Measurements from ENCODE around the gene PRPF40B.
A peak's percentile ranks its signal among the peaks of the same experiment; 100 is the strongest.
"Not testable (repeated sequence)": the region's sequence is repeated elsewhere in the genome, so short reads cannot be mapped to it uniquely, and the experiment has no call there.

Gene PRPF40B

GRCh38 chr12:49609875-49610154 lies 13.5 kb upstream of the PRPF40B start:
- no peak for DNase-seq

GRCh38 chr12:49610785-49611184 lies 12.6 kb upstream of the PRPF40B start:
- not testable (repeated sequence) for DNase-seq

GRCh38 chr12:49612210-49612609 lies 11.2 kb upstream of the PRPF40B start:
- DNase-seq: no peak

- no peak for DNase-seq
Observed at GRCh38 chr12:49615725-49616124, 7.6 kb upstream of the PRPF40B start.

- no peak for DNase-seq
Observed at GRCh38 chr12:49616533-49617219, 6.7 kb upstream of the PRPF40B start.

- DNase-seq: no peak
Observed at GRCh38 chr12:49618576-49618975, 4.8 kb upstream of the PRPF40B start.

DNA sequence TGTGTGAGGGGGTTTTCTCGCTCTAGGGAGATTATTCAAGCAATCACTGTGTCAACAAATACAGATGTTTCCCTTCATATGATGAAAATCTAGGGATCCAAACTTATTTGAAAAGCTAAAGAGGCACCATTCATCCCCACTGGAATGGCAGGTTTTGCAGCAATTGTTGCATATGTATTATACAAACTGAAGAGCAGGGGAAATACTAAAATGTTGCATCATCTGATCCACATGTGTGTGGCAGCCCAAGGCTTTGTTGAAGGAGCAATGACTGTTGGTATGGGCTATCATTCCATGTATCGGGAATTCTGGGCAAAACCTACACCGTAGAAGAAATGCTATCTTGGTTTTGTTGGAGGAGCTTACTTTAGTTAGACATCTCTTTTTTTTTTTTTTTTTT lies 4.1 kb upstream of the PRPF40B start:
- DNase-seq: no peak

DNA sequence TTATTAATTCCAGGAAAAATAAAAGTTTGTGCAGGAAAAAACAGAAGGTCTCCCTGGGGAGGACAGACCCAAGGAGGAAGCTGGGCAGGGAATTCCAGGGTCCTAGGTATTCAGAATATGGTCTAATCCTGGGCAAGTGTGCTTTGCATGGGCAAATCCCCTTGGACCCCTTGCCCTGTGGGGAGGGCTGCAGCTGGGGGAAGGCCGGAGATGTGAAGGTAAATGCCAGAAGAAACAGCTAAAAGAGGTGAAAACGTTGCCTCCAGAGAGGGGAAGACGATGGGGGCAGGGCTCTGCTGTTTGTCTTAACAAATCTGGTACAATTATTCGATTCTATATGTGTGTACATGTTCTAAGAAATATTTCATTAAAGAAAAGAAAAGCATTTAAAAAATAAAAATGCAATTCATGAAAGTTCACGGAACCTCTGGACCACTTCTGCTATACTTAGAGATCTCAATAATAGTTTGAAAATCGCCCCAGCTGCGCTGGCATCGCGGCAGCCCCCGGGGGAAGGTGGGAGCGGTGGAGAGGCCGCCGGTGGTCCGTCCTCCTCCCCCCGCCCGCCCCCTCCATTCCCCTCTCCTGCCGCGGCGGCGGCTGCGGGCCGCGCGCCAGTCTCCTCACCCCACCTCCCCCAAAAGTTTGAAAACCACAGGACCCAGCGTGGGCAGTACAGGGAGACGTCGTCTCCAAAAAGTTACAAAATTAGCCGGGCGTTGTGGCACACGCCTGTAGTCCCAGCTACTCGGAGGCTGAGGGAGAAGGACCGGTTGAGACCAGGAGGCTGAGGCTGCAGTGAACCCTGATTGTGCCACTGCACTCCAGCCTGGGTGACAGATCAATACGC lies 1.5 kb upstream of the PRPF40B start:
- no peak for DNase-seq

DNA sequence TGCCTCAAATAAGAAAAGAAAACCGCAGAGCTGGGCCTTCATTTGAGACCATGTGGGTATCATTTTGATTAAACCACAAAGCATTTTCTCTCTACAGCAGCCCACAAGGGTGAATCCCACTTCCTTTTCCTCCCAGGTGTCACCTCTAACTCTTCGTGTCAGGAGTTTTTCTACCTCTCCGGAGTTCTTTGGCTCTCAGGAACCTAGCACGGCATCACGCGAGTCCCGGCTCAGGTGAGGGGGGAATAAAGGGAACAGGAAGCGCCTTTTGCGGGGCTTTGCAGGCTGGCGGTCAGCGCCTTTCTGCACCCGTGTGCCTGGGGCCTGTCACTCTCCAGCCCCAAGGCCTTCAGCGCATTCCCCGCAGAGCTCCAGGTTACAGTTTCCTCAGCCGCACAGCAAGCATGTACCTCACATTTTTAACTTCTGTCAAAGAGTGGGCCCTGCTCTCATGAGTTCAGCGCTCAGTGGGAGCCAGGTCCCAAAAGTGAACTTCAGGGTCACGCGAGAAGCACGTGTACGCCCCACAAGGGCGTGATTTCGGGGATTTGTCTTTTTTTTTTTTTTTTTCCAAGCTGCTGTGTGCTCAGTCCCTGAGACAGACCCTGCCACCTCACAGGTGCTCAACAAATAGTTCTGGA lies 740 bp upstream of the PRPF40B start:
- peak; percentile 43 for DNase-seq

- DNase-seq: no peak
Observed at GRCh38 chr12:49624921-49625577, 1.7 kb downstream of the PRPF40B start.

DNA sequence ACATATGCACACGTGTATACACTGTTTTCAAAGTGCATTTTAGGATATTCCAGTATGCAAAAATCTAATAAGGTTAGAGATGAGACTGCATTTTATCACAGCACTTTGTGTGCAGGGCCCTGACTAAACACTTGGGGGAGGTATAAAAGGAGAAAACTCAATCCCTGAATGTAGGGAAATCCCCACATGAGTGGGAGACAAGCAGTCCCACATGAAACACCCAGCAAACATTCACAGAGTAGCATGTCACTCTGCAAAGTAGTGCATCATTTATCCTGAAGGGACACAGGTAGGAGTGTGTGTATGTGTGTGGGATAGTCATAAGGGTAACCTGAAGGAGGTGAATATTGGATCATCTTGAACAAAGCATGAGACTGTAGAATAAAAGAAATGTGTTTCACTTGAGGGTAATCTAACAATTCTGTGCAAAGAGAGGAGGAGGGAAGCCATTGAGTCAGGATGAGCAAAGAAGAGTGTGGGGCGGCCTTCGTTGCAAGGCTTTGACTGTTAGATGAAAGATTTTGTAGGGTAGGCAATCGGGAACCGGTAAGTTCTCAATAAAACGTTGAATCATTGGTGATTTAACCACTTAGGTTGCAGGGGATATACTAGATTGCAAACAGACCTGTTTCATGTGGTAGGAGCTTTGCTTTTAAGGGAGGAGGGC lies 2.9 kb downstream of the PRPF40B start:
- no peak for DNase-seq

DNA sequence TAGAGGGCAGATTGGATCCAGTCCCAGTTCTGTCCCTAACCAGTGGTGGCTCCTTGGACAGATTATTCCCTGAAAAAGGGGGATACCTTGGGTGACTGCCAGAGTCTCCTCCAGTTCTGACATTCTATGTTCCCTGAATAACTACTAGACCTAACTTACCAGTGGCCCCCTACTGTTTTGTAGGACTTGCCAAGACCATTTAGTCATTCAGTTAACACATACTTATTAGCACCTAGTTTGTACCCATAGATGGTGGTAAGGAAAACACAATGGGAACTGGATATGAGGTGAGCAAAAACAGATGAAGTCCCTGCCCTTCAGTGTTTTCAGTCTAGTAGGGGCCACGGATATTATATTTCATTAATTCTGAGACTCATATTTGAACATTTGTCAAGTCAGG lies 3.5 kb downstream of the PRPF40B start:
- no peak for DNase-seq

GRCh38 chr12:49627752-49628360 lies 4.5 kb downstream of the PRPF40B start:
- no peak for DNase-seq

DNA sequence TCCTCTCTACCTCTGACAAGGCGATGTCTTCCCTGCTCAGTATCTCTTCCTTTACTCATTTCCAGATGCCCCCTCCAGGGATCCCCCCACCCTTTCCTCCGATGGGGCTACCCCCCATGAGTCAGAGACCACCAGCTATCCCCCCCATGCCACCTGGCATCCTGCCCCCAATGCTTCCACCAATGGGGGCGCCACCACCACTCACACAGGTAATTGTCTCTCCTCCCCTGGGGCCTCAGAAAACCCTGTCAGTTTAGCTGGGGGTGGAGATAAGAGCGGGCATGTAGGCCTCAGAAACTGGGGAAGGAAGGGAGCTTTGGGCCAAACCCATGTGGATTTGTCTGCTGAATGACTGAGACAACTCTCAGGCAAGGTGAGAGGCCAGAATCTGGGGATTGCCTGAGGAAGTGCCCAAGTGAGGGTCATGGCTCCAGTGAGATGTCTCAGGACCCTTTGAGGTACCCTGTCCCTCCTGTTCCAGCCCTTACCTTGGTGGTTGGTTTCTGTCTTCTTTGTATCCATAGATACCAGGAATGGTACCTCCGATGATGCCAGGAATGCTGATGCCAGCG lies 8.1 kb downstream of the PRPF40B start:
- DNase-seq: no peak

DNA sequence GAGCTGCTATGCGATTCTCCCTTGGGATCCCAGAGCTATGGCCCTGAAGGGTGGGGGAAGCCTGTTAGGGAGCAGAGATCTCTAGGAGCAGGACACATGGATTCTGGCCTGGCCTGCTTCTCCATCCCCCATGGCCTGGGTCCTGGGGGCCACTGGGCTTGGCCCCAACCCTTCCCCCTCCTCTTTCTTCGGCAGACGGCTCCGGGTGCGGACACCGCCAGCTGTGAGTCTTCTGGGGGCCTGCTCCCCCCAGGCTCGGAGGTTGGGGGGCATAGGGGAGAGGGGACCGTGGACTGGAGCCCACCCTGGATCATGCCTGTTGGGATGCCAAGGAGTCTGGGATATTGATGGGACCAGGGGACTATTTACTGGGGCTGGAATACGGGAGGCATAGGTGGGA lies 9.0 kb downstream of the PRPF40B start:
- DNase-seq: no peak

GRCh38 chr12:49632986-49633702 lies 9.8 kb downstream of the PRPF40B start:
- DNase-seq: no peak

- DNase-seq: no peak
Observed at GRCh38 chr12:49633703-49634345, 10.5 kb downstream of the PRPF40B start.

GRCh38 chr12:49635036-49635435 lies 11.7 kb downstream of the PRPF40B start:
- no peak for DNase-seq

DNA sequence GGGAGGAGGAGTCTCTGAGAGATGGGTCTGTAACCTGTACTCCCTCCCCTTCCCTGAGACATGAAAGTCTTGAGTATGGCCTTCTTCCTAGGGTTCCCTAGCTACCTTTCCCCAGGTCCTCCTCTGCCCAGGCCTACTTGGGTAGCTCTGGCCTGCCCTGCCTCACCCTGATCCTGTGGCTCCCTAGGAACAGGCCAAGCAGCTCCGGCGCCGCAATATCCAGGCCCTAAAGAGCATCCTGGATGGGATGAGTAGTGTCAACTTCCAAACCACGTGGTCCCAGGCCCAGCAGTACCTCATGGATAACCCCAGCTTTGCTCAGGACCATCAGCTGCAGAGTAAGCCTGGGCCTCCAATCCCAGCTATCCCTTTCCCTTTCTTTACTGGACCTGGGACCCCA lies 12.3 kb downstream of the PRPF40B start:
- no peak for DNase-seq

DNA sequence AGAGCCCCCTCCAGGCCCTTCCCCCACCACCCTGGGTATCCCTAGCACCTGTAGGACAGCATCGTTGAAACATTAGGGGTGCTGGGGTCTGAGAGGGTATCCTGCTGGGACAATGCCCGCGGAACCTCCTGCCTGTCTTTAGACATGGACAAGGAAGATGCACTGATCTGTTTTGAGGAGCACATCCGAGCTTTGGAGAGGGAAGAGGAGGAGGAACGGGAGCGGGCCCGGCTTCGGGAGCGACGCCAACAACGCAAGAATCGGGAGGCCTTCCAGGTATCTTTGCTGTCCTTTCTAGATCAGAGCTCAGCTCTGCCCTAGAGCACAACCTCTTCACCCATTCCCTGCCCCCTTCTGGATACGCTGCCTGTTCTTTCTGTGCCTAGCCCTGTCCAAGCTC lies 13.2 kb downstream of the PRPF40B start:
- DNase-seq: no peak

All from femur (tissue), 1 donor.